CD4-positive, CD25-positive, alpha-beta regulatory T cell (primary cell): Measurements from ENCODE around the gene DMD. TPM values are rescaled to one million over a fixed set of nuclear protein-coding genes. Genes with fewer than 3 reads are reported as not detected.

Experiments used
- ATAC-seq, 2 donors: fragments of 150-1000 bp; cut with Tn5 transposase; one replicate each; pipeline ENCODE4 v1.10.0; 2021; ENCODE audit warnings: low read depth in 2 of 2, moderate number of reproducible peaks in 2 of 2, moderate library complexity in 1 of 2
- DNase-seq, 3 donors: peaks; one replicate each; pipeline versions ENCODE4 v3.0.0 to v3.0.0-alpha.2; 2012 to 2022; ENCODE audit warnings: mixed read lengths in 1 of 3
- H3K27ac ChIP-seq: one replicate; pipeline ENCODE4 v1.7.0; 2013; ENCODE audit warnings: mild to moderate bottlenecking, low read length; ENCODE audit not compliant: insufficient read depth, poor library complexity, severe bottlenecking
- H3K27me3 ChIP-seq: one replicate; pipeline ENCODE4 v1.7.0; 2013; ENCODE audit warnings: low read length; ENCODE audit not compliant: control insufficient read depth, insufficient read depth
- H3K36me3 ChIP-seq: one replicate; pipeline ENCODE4 v1.7.0; 2013; ENCODE audit warnings: mild to moderate bottlenecking, low read length, moderate library complexity; ENCODE audit not compliant: control insufficient read depth, insufficient read depth
- H3K4me1 ChIP-seq: 2 replicates; pipeline ENCODE4 v1.7.0; 2013; ENCODE audit warnings: mild to moderate bottlenecking, low read length; ENCODE audit not compliant: insufficient read depth, control insufficient read depth, poor library complexity, severe bottlenecking
- H3K4me3 ChIP-seq: one replicate; pipeline ENCODE4 v1.7.0; 2013; ENCODE audit warnings: low read depth, mild to moderate bottlenecking, low read length, moderate library complexity
- H3K9me3 ChIP-seq, 2 experiments: 1 replicate in 1 of 2; 2 replicates in 1 of 2; pipeline ENCODE4 v1.7.0; 2013; ENCODE audit warnings: low read length in 2 of 2, mild to moderate bottlenecking in 1 of 2, moderate library complexity in 1 of 2; ENCODE audit not compliant: control insufficient read depth in 2 of 2
- H3K27ac Mint-ChIP-seq, 3 donors: one replicate each; pipeline ENCODE4 v1.8.0; 2020 to 2022; ENCODE audit warnings: mild to moderate bottlenecking in 3 of 3, mixed read lengths in 3 of 3, moderate library complexity in 2 of 3
- H3K27me3 Mint-ChIP-seq: one replicate; pipeline ENCODE4 v1.8.0; 2022; ENCODE audit warnings: mild to moderate bottlenecking, mixed read lengths
- H3K36me3 Mint-ChIP-seq: one replicate; pipeline ENCODE4 v1.8.0; 2020; ENCODE audit warnings: mixed read lengths
- H3K4me1 Mint-ChIP-seq, 4 donors: one replicate each; pipeline ENCODE4 v1.8.0; 2020 to 2022; ENCODE audit warnings: mixed read lengths in 4 of 4, mild to moderate bottlenecking in 1 of 4
- H3K4me3 Mint-ChIP-seq, 4 donors: one replicate each; pipeline ENCODE4 v1.8.0; 2020 to 2022; ENCODE audit warnings: mild to moderate bottlenecking in 4 of 4, mixed read lengths in 4 of 4, moderate library complexity in 3 of 4
- H3K9me3 Mint-ChIP-seq, 7 donors: one replicate each; pipeline ENCODE4 v1.8.0; 2020 to 2022; ENCODE audit warnings: mixed read lengths in 7 of 7, mild to moderate bottlenecking in 3 of 7, moderate library complexity in 2 of 7
- polyA plus RNA-seq, 4 donors: library from polyadenylated mRNA; unstranded; fragments of 300-500 nt; fragmentation: Illumina TruSeq; gene quantifications; one replicate each; pipeline ENCODE4 v1.2.3, GENCODE V29; 2021
- total RNA-seq: library from RNA; stranded (reverse); gene quantifications from one replicate; pipeline ENCODE4 v1.2.3, GENCODE V29; 2022

The DMD gene
- total and polyA plus RNA-seq, 5 donors from 2014 or later = 0.20 to 2.8 (median 0.98) TPM

DNA sequence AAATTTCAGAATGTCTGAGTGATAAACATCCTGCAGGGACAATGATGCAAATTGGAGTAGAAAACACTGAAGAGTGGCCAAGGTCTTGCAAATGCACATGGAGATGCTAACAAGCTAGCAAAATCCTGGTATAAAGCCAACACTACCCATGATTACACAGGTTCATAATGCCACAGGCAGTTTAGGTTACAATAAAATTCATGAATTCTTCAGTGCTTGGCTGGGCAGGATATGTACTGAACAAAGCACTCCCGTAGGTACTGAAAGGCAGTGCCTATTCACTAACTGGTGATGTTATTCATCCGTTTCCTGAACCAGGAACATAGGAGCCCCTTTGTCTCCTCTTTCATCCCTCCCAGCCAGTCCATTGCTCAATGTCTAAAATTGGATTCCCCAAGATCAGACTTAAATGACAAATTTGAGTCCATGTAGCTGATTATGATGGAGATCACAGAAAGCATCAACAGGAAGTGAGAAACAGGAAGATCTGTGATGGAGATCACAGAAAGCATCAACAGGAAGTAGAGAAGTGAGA, 244.5 kb downstream of the DMD start:
- no peaks in the 10 kb centered on the region for H3K9me3 ChIP-seq
- Mint-ChIP-seq H3K4me3 (no peak overlapping the region), H3K36me3 (no peaks in the 10 kb centered on the region), H3K27ac (no peak overlapping the region), H3K9me3 (peaks cover 0 to 5% (median 3%) of the 10 kb centered on the region in 7 donors), H3K4me1 (peaks cover 0 to 7% (median 0%) of the 10 kb centered on the region in 4 donors), H3K27me3 (no peaks in the 10 kb centered on the region)
- ATAC-seq = no peak
- DNase-seq = peak in 1 of 3 donors; percentile 1
- H3K4me1 ChIP-seq = no peaks in the 10 kb centered on the region
- H3K27me3 ChIP-seq = no peaks in the 10 kb centered on the region
- H3K36me3 ChIP-seq = no peaks in the 10 kb centered on the region
- no peak overlapping the region for H3K4me3 ChIP-seq
- H3K27ac ChIP-seq = no peak overlapping the region

DNA sequence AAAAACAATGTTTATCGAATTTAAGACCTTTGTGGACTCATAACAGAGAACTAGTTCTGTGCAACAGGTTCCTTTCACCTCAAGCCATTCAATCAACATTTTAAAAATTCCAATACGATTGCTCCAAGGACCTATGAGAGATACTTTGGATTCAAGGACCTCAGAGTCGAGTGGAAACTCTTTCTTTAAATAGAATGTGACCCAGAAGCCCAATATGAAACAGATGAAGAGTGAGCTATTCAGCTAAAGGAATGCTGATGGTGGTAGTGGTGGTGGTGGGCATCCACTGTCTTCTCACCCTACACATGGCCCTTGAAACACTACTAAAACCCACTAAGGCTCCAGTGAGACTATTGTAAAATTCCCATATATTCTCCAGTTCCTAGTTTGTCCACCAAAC, 257.2 kb downstream of the DMD start:
- no peaks in the 10 kb centered on the region for H3K4me1 Mint-ChIP-seq
- H3K36me3 Mint-ChIP-seq = no peaks in the 10 kb centered on the region
- no peak overlapping the region for H3K27ac ChIP-seq
- peaks cover 0 to 6% (median 0%) of the 10 kb centered on the region in 7 donors for H3K9me3 Mint-ChIP-seq
- DNase-seq = no peak
- H3K9me3 ChIP-seq = no peaks in the 10 kb centered on the region
- no peaks in the 10 kb centered on the region for H3K36me3 ChIP-seq
- H3K27me3 ChIP-seq = no peaks in the 10 kb centered on the region
- H3K27me3 Mint-ChIP-seq = no peaks in the 10 kb centered on the region
- no peak overlapping the region for H3K4me3 ChIP-seq
- H3K4me1 ChIP-seq = no peaks in the 10 kb centered on the region
- no peak overlapping the region for H3K27ac Mint-ChIP-seq
- no peak for ATAC-seq
- no peak overlapping the region for H3K4me3 Mint-ChIP-seq

DNA sequence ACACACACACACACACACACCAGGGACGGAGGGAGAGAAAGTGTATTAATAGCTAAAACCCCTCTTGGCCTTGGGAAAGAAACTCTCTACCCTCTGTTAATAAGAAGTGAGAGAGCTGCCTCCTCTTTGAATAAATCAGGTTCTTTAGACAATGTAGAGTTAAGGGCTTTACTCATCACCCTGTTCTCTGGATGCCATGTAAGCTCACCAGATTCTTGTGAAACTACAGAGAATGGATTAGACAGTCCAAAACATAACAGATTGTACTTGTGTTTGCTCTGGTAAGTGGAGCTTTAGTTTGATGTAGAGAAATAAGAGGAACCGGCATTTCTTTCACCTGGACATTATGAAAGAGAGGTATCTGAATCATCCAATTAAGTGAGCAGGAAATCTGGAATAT, 263.2 kb downstream of the DMD start:
- no peaks in the 10 kb centered on the region for H3K36me3 Mint-ChIP-seq
- Histone ChIP-seq H3K4me1 (no peaks in the 10 kb centered on the region), H3K27ac (no peak overlapping the region), H3K9me3 (no peaks in the 10 kb centered on the region), H3K27me3 (no peaks in the 10 kb centered on the region), H3K36me3 (no peaks in the 10 kb centered on the region), H3K4me3 (no peak overlapping the region)
- peaks cover 0 to 4% (median 0%) of the 10 kb centered on the region in 7 donors for H3K9me3 Mint-ChIP-seq
- no peak overlapping the region for H3K4me3 Mint-ChIP-seq
- H3K4me1 Mint-ChIP-seq = no peaks in the 10 kb centered on the region
- H3K27ac Mint-ChIP-seq = no peak overlapping the region
- ATAC-seq (no peak), DNase-seq (no peak)
- H3K27me3 Mint-ChIP-seq = no peaks in the 10 kb centered on the region

DNA sequence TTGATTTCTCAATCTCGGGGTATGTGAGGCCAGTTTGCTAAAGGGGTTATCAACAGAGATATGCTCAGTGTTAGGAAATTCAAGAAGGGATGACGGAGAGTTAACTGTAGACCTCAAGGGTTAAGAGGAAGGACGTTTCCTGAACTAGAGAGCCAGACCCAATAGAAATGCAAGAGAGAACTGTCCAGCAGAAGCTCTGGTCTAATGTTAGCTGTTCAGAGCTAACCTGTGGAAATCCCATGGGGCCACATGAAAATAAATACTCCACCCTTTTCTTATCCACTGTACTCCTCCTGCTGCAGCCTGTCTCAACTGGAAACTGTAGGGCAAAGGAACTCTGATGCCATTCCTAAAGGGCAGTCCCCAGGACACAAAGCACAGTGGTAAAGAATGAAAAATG, 274.3 kb downstream of the DMD start:
- Mint-ChIP-seq H3K4me3 (peak overlapping the region in 1 of 4 donors; percentile 38), H3K27me3 (no peaks in the 10 kb centered on the region), H3K9me3 (peaks cover 0 to 8% (median 2%) of the 10 kb centered on the region in 7 donors), H3K4me1 (no peaks in the 10 kb centered on the region), H3K36me3 (no peaks in the 10 kb centered on the region), H3K27ac (no peak overlapping the region)
- no peak overlapping the region for H3K4me3 ChIP-seq
- no peaks in the 10 kb centered on the region for H3K27me3 ChIP-seq
- no peaks in the 10 kb centered on the region for H3K9me3 ChIP-seq
- no peak for ATAC-seq
- DNase-seq = no peak
- no peak overlapping the region for H3K27ac ChIP-seq
- no peaks in the 10 kb centered on the region for H3K36me3 ChIP-seq
- H3K4me1 ChIP-seq = no peaks in the 10 kb centered on the region

DNA sequence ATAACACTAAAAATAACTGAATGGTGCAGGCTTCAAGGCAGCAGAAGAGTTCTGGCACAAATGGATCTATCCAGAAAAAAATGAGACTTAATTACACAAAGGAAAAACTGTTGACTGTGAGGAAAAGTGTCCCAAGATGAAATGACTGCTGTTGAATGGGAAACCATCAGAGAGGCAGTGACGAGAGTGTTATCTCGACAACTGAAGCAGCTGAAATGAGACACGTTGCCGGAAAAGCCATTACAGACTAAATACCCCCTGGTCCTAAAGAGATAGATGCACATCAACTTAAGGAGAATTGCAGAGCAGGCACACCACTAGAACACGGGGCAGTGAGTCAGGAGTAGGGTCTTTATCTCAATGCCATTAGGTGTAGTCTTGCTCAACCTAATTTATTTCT, 277.8 kb downstream of the DMD start:
- Histone ChIP-seq H3K9me3 (no peaks in the 10 kb centered on the region), H3K27me3 (no peaks in the 10 kb centered on the region), H3K27ac (no peak overlapping the region), H3K36me3 (no peaks in the 10 kb centered on the region), H3K4me3 (no peak overlapping the region), H3K4me1 (no peaks in the 10 kb centered on the region)
- no peak overlapping the region for H3K27ac Mint-ChIP-seq
- no peaks in the 10 kb centered on the region for H3K36me3 Mint-ChIP-seq
- H3K4me3 Mint-ChIP-seq = no peak overlapping the region
- H3K4me1 Mint-ChIP-seq = no peaks in the 10 kb centered on the region
- ATAC-seq = no peak
- H3K9me3 Mint-ChIP-seq = peaks cover 0 to 8% (median 0%) of the 10 kb centered on the region in 7 donors
- H3K27me3 Mint-ChIP-seq = no peaks in the 10 kb centered on the region
- no peak for DNase-seq

DNA sequence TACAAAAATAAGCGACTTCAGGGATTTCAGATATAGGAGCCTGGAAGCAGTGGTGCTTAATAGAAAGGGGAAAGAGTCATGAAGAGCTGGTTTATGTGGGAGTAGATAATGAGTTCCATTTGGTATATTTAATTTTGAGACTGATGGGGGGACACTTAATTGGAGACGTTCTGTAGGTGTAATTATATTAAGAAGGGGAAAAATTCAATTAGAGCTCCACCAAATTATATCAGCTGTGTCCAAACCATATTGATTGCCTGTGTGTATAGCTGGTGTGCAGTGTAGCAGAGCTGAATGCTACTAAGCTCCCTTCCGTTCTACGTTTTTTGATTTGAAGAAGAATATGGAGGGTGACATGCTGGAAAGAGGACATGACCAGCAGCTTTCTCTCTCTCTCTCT, 282.3 kb downstream of the DMD start:
- Mint-ChIP-seq H3K9me3 (peaks cover 0 to 10% (median 2%) of the 10 kb centered on the region in 7 donors), H3K27me3 (no peaks in the 10 kb centered on the region), H3K4me3 (no peak overlapping the region), H3K36me3 (no peaks in the 10 kb centered on the region), H3K4me1 (no peaks in the 10 kb centered on the region), H3K27ac (no peak overlapping the region)
- Histone ChIP-seq H3K4me1 (no peaks in the 10 kb centered on the region), H3K4me3 (no peak overlapping the region), H3K36me3 (no peaks in the 10 kb centered on the region), H3K27me3 (no peaks in the 10 kb centered on the region), H3K9me3 (no peaks in the 10 kb centered on the region), H3K27ac (no peak overlapping the region)
- no peak for ATAC-seq
- DNase-seq = no peak

DNA sequence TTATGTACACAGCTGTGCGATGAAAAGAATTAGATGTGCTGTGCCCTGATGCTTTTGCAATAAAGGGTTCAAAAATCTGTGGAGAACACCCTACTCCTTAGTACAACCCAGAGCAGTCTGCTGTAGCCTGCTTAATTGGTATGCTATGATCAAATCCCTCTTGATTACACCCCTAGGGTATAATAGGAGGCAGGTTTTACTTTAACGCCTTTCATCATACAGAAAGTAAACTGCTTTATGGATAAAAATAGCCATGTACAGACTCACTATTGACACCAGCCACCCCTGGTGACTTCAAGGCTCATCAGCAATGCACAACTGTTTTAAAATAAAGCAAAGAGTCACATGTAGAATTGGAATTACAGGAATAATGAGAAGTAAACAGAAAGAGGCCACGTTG, 315.3 kb downstream of the DMD start:
- Histone ChIP-seq H3K27ac (no peak overlapping the region), H3K4me1 (no peaks in the 10 kb centered on the region), H3K36me3 (no peaks in the 10 kb centered on the region), H3K9me3 (no peaks in the 10 kb centered on the region), H3K4me3 (no peak overlapping the region), H3K27me3 (no peaks in the 10 kb centered on the region)
- DNase-seq = no peak
- no peak for ATAC-seq
- Mint-ChIP-seq H3K4me3 (no peak overlapping the region), H3K9me3 (peaks cover 0 to 18% (median 4%) of the 10 kb centered on the region in 7 donors), H3K36me3 (no peaks in the 10 kb centered on the region), H3K27ac (no peak overlapping the region), H3K27me3 (no peaks in the 10 kb centered on the region), H3K4me1 (no peaks in the 10 kb centered on the region)

DNA sequence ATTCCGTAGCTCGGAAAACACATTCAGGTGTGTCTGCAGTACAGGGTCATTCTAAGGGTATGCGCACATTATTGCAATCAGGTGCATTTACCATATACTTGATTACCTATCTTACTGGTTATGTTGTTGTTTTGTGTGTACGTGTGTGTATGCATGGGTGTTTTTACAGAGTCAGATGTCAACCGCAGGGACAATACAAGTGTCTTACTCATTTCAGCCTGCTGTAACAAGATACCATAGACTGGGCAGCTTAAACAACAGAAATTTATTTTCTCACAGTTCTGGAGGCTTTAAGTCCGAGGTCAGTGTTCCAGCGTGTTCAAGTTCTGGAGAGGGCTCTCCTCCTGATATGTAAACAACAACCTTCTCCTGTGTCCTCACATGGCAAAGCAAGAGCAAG, 316.7 kb downstream of the DMD start:
- H3K4me3 Mint-ChIP-seq = no peak overlapping the region
- DNase-seq = no peak
- no peaks in the 10 kb centered on the region for H3K36me3 Mint-ChIP-seq
- no peaks in the 10 kb centered on the region for H3K9me3 ChIP-seq
- no peaks in the 10 kb centered on the region for H3K36me3 ChIP-seq
- no peaks in the 10 kb centered on the region for H3K27me3 Mint-ChIP-seq
- no peak overlapping the region for H3K27ac Mint-ChIP-seq
- no peaks in the 10 kb centered on the region for H3K4me1 ChIP-seq
- peaks cover 0 to 18% (median 4%) of the 10 kb centered on the region in 7 donors for H3K9me3 Mint-ChIP-seq
- no peak overlapping the region for H3K27ac ChIP-seq
- no peaks in the 10 kb centered on the region for H3K4me1 Mint-ChIP-seq
- no peak overlapping the region for H3K4me3 ChIP-seq
- no peaks in the 10 kb centered on the region for H3K27me3 ChIP-seq
- no peak for ATAC-seq
